Upper lobe of left lung (tissue), 6 donors: ENCODE data around the gene PCDHGA11. TPM values are rescaled to one million over a fixed set of nuclear protein-coding genes. Genes with fewer than 3 reads are reported as not detected.
"Not testable (repeated sequence)": the region's sequence is repeated elsewhere in the genome, so short reads cannot be mapped to it uniquely, and the experiment has no call there.

Experiments
- ATAC-seq, 2 donors: fragments of 200-7000 bp; cut with Tn5 transposase; one replicate each; pipeline ENCODE4 v1.9.1; 2022; ENCODE audit warnings: mild to moderate bottlenecking in 2 of 2, moderate library complexity in 2 of 2; ENCODE audit not compliant: low FRiP score in 2 of 2
- DNase-seq, 2 donors: peaks; one replicate each; pipeline ENCODE4 v3.0.0-alpha.2; 2019 to 2020
- H3K27ac ChIP-seq, 4 donors: fragments of 200-600 bp; sonication (generic); one replicate each; pipeline ENCODE4 v1.5.1; 2016 to 2019
- H3K27me3 ChIP-seq, 4 donors: fragments of 200-600 bp; sonication (generic); one replicate each; pipeline ENCODE4 v1.5.1; 2017 to 2019
- H3K36me3 ChIP-seq, 4 donors: fragments of 200-600 bp; sonication (generic); one replicate each; pipeline ENCODE4 v1.5.1; 2016 to 2019
- H3K4me1 ChIP-seq, 4 donors: fragments of 200-600 bp; sonication (generic); one replicate each; pipeline ENCODE4 v1.5.1; 2018 to 2019
- H3K4me3 ChIP-seq, 4 donors: fragments of 200-600 bp; sonication (generic); one replicate each; pipeline ENCODE4 v1.5.1; 2017 to 2019; ENCODE audit warnings: mild to moderate bottlenecking in 2 of 4, moderate library complexity in 1 of 4
- H3K9me3 ChIP-seq, 4 donors: fragments of 200-600 bp; sonication (generic); one replicate each; pipeline ENCODE4 v1.5.1; 2018 to 2019
- CTCF ChIP-seq, 6 experiments: fragments of 450-650 bp in 4 of 6; fragments of 200-600 bp in 2 of 6; sonication (generic) in 2 of 6; IDR thresholded peaks; one replicate each; pipeline ENCODE4 v1.5.1; 2016 to 2019; ENCODE audit warnings: antibody characterized with exemption in 6 of 6
- EP300 ChIP-seq, 4 donors: sonication (generic); formaldehyde crosslinking; IDR thresholded peaks; one replicate each; pipeline ENCODE4 v1.5.1; 2017; ENCODE audit warnings: antibody characterized with exemption in 4 of 4, control low read depth in 2 of 4
- POLR2A ChIP-seq, 4 donors: fragments of 450-650 bp; IDR thresholded peaks; one replicate each; pipeline ENCODE4 v1.5.1; 2016 to 2017; ENCODE audit warnings: antibody characterized with exemption in 4 of 4, mild to moderate bottlenecking in 2 of 4
- POLR2AphosphoS5 ChIP-seq, 2 donors: sonication (generic); formaldehyde crosslinking; IDR thresholded peaks; one replicate each; pipeline ENCODE4 v1.5.1; 2017; ENCODE audit warnings: antibody characterized with exemption in 2 of 2
- WGBS, 2 donors: methylation state at CpG; one replicate each; pipeline ENCODE4 v1.1.5; 2017 to 2018; 5-methylcytosine and 5-hydroxymethylcytosine counted together
- total RNA-seq, 6 donors: library from RNA; depleted of rRNA in 4 of 6; stranded (reverse); fragments of >200 nt in 4 of 6; gene quantifications; one replicate each; pipeline versions ENCODE4 v1.1.0 to v1.2.1, GENCODE V29; 2016 to 2021
- donor health status: DM: no; HTN: no; CAD: no; lungs with moderate emphysema.
- donor health status: DM: no; HTN: yes; CAD: no; lungs with severe emphysema.

PCDHGA11 gene
- total RNA-seq, 6 donors from 2014 or later = 2.0 to 16.8 (median 2.3) TPM

- ATAC-seq = peak; percentile 56 to 79
- peaks cover 41 to 89% (median 78%) of the 10 kb centered on the region in 4 donors for H3K9me3 ChIP-seq
- not testable (repeated sequence) for H3K4me1 ChIP-seq, H3K27ac ChIP-seq, DNase-seq, H3K27me3 ChIP-seq, H3K36me3 ChIP-seq
- 13 to 19% methylated on average over 16 to 24 of the region's 40 CpGs for WGBS, 2 donors
- TF ChIP-seq CTCF (IDR thresholded peaks at IDR 0.05) = peak in 5 of 6 experiments; percentile 12 to 28 (median 13)
- H3K4me3 ChIP-seq = peak within 1 kb of the TSS in 1 of 4 donors; percentile 25
Observed at GRCh38 chr5:141387557-141388311, 33.1 kb upstream of the PCDHGA11 start, which contains the start of gene PCDHGB4. Gene PCDHGB4, plus strand, starts transcription at chr5:141387698. Its CDS starts 187 bp downstream, at chr5:141387885.

GRCh38 chr5:141388661-141389060, 32.2 kb upstream of the PCDHGA11 start:
- Histone ChIP-seq H3K9me3 (peaks cover 43 to 89% (median 78%) of the 10 kb centered on the region in 4 donors), H3K27ac (no peak overlapping the region), H3K4me3 (no peak overlapping the region)

GRCh38 chr5:141389153-141390042, 31.5 kb upstream of the PCDHGA11 start:
- TF ChIP-seq POLR2AphosphoS5 (IDR thresholded peaks at IDR 0.05) = no peak
- no peak for TF ChIP-seq CTCF (IDR thresholded peaks at IDR 0.05)
- TF ChIP-seq EP300 (IDR thresholded peaks at IDR 0.05) = no peak
- no peak for TF ChIP-seq POLR2A (IDR thresholded peaks at IDR 0.05)
- 47% methylated on average over 24 to 69 of the region's 77 CpGs for WGBS, 2 donors
- no peak for DNase-seq
- H3K4me3 ChIP-seq = no peak overlapping the region
- no peak overlapping the region for H3K27ac ChIP-seq
- peaks cover 43 to 89% (median 79%) of the 10 kb centered on the region in 4 donors for H3K9me3 ChIP-seq
- H3K27me3 ChIP-seq = no peaks in the 10 kb centered on the region
- H3K4me1 ChIP-seq = no peaks in the 10 kb centered on the region
- no peaks in the 10 kb centered on the region for H3K36me3 ChIP-seq
- ATAC-seq = peak in 1 of 2 donors; percentile 54

More at GRCh38 chr5:141388661-141389060, 32.2 kb upstream of the PCDHGA11 start:
- TF ChIP-seq CTCF (IDR thresholded peaks at IDR 0.05) (no peak), POLR2A (IDR thresholded peaks at IDR 0.05) (no peak), POLR2AphosphoS5 (IDR thresholded peaks at IDR 0.05) (no peak), EP300 (IDR thresholded peaks at IDR 0.05) (no peak)
- no peak for ATAC-seq
- WGBS, 2 donors = 44 to 50% methylated on average over 10 of the region's 10 CpGs
- Histone ChIP-seq H3K4me1 (no peaks in the 10 kb centered on the region), H3K36me3 (no peaks in the 10 kb centered on the region), H3K27me3 (no peaks in the 10 kb centered on the region)
- no peak for DNase-seq

- no peak for DNase-seq
- no peaks in the 10 kb centered on the region for H3K27me3 ChIP-seq
Observed at GRCh38 chr5:141392429-141393198, 28.2 kb upstream of the PCDHGA11 start, which contains the start of gene PCDHGA8. Gene PCDHGA8, plus strand, starts transcription at chr5:141392633. Its CDS starts 181 bp downstream, at chr5:141392814.

More at GRCh38 chr5:141392429-141393198, 28.2 kb upstream of the PCDHGA11 start, which contains the start of gene PCDHGA8:
- no peaks in the 10 kb centered on the region for H3K36me3 ChIP-seq
- no peaks in the 10 kb centered on the region for H3K4me1 ChIP-seq
- no peak for ATAC-seq
- H3K9me3 ChIP-seq = peaks cover 31 to 87% (median 77%) of the 10 kb centered on the region in 4 donors
- no peak for TF ChIP-seq POLR2A (IDR thresholded peaks at IDR 0.05)
- TF ChIP-seq CTCF (IDR thresholded peaks at IDR 0.05) = no peak
- TF ChIP-seq EP300 (IDR thresholded peaks at IDR 0.05) = no peak
- TF ChIP-seq POLR2AphosphoS5 (IDR thresholded peaks at IDR 0.05) = no peak
- no peak within 1 kb of the TSS for H3K4me3 ChIP-seq
- no peak within 1 kb of the TSS for H3K27ac ChIP-seq
- 30 to 39% methylated on average over 27 to 37 of the region's 38 CpGs for WGBS, 2 donors
